Neural crest cell (in vitro differentiated cells): ENCODE results near the gene RIT2. TPM values are rescaled to one million over a fixed set of nuclear protein-coding genes. Genes with fewer than 3 reads are reported as not detected.

Source experiments
- DNase-seq: peaks from one replicate; pipeline ENCODE4 v3.0.0; 2021; ENCODE audit warnings: low read depth, mixed read lengths, low spot score
- H3K27ac Mint-ChIP-seq: one replicate; pipeline ENCODE4 v1.8.0; 2021; ENCODE audit warnings: mild to moderate bottlenecking, mixed read lengths; ENCODE audit not compliant: unreplicated experiment
- H3K27me3 Mint-ChIP-seq: 2 replicates; pipeline ENCODE4 v1.8.0; 2021; ENCODE audit warnings: low read depth, mild to moderate bottlenecking, mixed read lengths
- H3K36me3 Mint-ChIP-seq: 2 replicates; pipeline ENCODE4 v1.8.0; 2021; ENCODE audit warnings: low read depth, mild to moderate bottlenecking, mixed read lengths
- H3K4me1 Mint-ChIP-seq: 2 replicates; pipeline ENCODE4 v1.8.0; 2021; ENCODE audit warnings: mixed read lengths
- H3K4me3 Mint-ChIP-seq: one replicate; pipeline ENCODE4 v1.8.0; 2021; ENCODE audit warnings: mild to moderate bottlenecking, mixed read lengths
- H3K9me3 Mint-ChIP-seq: 2 replicates; pipeline ENCODE4 v1.8.0; 2021; ENCODE audit warnings: mixed read lengths
- total RNA-seq: library from RNA; stranded (reverse); gene quantifications from 2 replicates; pipeline ENCODE4 v1.2.1, GENCODE V29; 2021
- TF ChIP-seq, protein P1 (sequence below): fragments of 200-600 bp; sonication (generic); conservative IDR thresholded peaks from 2 replicates; pipeline ENCODE4 v1.5.0; 2021; ENCODE audit warnings: antibody characterized with exemption, mild to moderate bottlenecking

RIT2 gene
- total RNA-seq, 1 donor from 2014 or later, result not detected

- H3K27me3 Mint-ChIP-seq, result no peaks in the 10 kb centered on the region
- H3K27ac Mint-ChIP-seq, result no peak overlapping the region
- TF ChIP-seq, protein P1, sequence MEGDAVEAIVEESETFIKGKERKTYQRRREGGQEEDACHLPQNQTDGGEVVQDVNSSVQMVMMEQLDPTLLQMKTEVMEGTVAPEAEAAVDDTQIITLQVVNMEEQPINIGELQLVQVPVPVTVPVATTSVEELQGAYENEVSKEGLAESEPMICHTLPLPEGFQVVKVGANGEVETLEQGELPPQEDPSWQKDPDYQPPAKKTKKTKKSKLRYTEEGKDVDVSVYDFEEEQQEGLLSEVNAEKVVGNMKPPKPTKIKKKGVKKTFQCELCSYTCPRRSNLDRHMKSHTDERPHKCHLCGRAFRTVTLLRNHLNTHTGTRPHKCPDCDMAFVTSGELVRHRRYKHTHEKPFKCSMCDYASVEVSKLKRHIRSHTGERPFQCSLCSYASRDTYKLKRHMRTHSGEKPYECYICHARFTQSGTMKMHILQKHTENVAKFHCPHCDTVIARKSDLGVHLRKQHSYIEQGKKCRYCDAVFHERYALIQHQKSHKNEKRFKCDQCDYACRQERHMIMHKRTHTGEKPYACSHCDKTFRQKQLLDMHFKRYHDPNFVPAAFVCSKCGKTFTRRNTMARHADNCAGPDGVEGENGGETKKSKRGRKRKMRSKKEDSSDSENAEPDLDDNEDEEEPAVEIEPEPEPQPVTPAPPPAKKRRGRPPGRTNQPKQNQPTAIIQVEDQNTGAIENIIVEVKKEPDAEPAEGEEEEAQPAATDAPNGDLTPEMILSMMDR, result no peak
- no peaks in the 10 kb centered on the region for H3K4me1 Mint-ChIP-seq
- no peak overlapping the region for H3K4me3 Mint-ChIP-seq
- no peaks in the 10 kb centered on the region for H3K36me3 Mint-ChIP-seq
- peaks cover 13% of the 10 kb centered on the region for H3K9me3 Mint-ChIP-seq
- DNase-seq, result no peak
Measured at GRCh38 chr18:43092539-43092938, 22.9 kb downstream of the RIT2 start.

DNA sequence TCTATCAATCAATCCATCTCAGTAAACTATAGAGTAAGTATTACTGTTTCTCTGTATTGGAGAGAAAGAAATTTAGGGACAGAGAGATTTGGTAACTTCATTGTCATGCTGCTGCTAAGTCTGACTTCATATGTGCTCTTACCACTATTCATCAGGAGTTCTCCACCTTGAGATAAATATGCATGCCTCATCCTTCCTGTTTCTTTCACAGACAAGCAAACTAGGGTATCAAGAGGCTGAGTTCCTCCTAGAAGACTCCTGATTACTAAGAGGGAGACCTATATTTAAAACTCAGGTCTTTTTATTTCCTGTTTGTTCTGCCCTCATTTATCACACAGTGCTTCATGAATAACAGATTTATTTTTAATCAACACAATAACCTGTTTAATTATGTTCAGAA is 34.1 kb downstream of the RIT2 start:
- no peaks in the 10 kb centered on the region for H3K36me3 Mint-ChIP-seq
- H3K9me3 Mint-ChIP-seq, result peaks cover 6% of the 10 kb centered on the region
- H3K27me3 Mint-ChIP-seq, result no peaks in the 10 kb centered on the region
- H3K27ac Mint-ChIP-seq, result no peak overlapping the region
- TF ChIP-seq, protein P1, result no peak
- no peaks in the 10 kb centered on the region for H3K4me1 Mint-ChIP-seq
- H3K4me3 Mint-ChIP-seq, result no peak overlapping the region
- DNase-seq, result no peak

- no peak overlapping the region for H3K4me3 Mint-ChIP-seq
- no peaks in the 10 kb centered on the region for H3K4me1 Mint-ChIP-seq
- no peaks in the 10 kb centered on the region for H3K36me3 Mint-ChIP-seq
- TF ChIP-seq, protein P1, result no peak
- H3K27ac Mint-ChIP-seq, result no peak overlapping the region
- no peak for DNase-seq
- H3K9me3 Mint-ChIP-seq, result peaks cover 6% of the 10 kb centered on the region
- H3K27me3 Mint-ChIP-seq, result no peaks in the 10 kb centered on the region
Measured at GRCh38 chr18:43080671-43081070, 34.8 kb downstream of the RIT2 start.

DNA sequence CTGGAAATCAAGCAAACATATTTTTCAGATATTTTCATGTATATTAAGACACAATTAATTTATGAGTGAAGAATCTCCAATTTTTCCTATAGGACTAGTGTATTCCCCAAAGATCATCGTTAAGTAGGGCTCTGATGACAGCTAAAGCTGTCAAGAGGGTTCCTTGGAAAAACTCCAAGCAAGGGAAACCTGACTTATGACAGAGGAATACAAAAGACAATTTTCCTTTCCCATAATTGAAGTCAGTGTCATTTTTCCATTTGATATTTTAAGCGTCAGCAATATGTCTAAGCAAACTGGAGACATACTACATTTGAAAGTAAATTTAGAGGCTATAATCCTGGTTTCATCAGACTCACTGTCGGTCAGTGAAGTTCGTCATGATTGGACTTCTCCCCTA is 36.1 kb downstream of the RIT2 start:
- Mint-ChIP-seq H3K27ac (no peak overlapping the region), H3K4me3 (no peak overlapping the region), H3K4me1 (no peaks in the 10 kb centered on the region), H3K36me3 (no peaks in the 10 kb centered on the region), H3K27me3 (no peaks in the 10 kb centered on the region), H3K9me3 (no peaks in the 10 kb centered on the region)
- no peak for DNase-seq
- TF ChIP-seq, protein P1, result no peak

GRCh38 chr18:43078478-43079092 is 36.9 kb downstream of the RIT2 start:
- DNase-seq, result no peak
- no peaks in the 10 kb centered on the region for H3K9me3 Mint-ChIP-seq
- no peak overlapping the region for H3K27ac Mint-ChIP-seq
- no peaks in the 10 kb centered on the region for H3K27me3 Mint-ChIP-seq
- TF ChIP-seq, protein P1, result no peak
- H3K36me3 Mint-ChIP-seq, result no peaks in the 10 kb centered on the region
- H3K4me3 Mint-ChIP-seq, result no peak overlapping the region
- H3K4me1 Mint-ChIP-seq, result no peaks in the 10 kb centered on the region
